Osteoblast (primary cell): ENCODE results near the gene ASB11. TPM values are rescaled to one million over a fixed set of nuclear protein-coding genes. Genes with fewer than 3 reads are reported as not detected.

Experiments used
- DNase-seq: peaks from one replicate; pipeline ENCODE4 v3.0.0; 2011; ENCODE audit warnings: low spot score, mixed read lengths; ENCODE audit not compliant: insufficient read length; ENCODE audit errors: missing footprints
- H2AFZ ChIP-seq: 2 replicates; pipeline ENCODE4 v1.6.0; 2011; ENCODE audit warnings: mild to moderate bottlenecking, low read length
- H3K27ac ChIP-seq: 2 replicates; pipeline ENCODE4 v1.5.1; 2011; ENCODE audit warnings: mild to moderate bottlenecking, low read depth, low read length, moderate library complexity
- H3K27me3 ChIP-seq: 2 replicates; pipeline ENCODE4 v1.6.0; 2012; ENCODE audit warnings: mild to moderate bottlenecking, control low read depth, inconsistent platforms, low read length, moderate library complexity; ENCODE audit not compliant: insufficient read depth
- H3K36me3 ChIP-seq: 2 replicates; pipeline ENCODE4 v1.5.1; 2011; ENCODE audit warnings: mild to moderate bottlenecking, low read length, control low read depth, moderate library complexity; ENCODE audit not compliant: insufficient read depth
- H3K4me1 ChIP-seq: 2 replicates; pipeline ENCODE4 v1.5.1; 2011; ENCODE audit warnings: mild to moderate bottlenecking, low read length, control low read depth, moderate library complexity; ENCODE audit not compliant: insufficient read depth
- H3K4me2 ChIP-seq: 2 replicates; pipeline ENCODE4 v1.6.0; 2011; ENCODE audit warnings: mild to moderate bottlenecking, low read length; ENCODE audit not compliant: insufficient read depth
- H3K4me3 ChIP-seq: fragments of 200-600 bp; sonication (generic); 3 replicates; pipeline ENCODE4 v1.5.1; 2012; ENCODE audit warnings: mild to moderate bottlenecking, low read length, inconsistent platforms; ENCODE audit not compliant: insufficient read depth
- H3K79me2 ChIP-seq: 2 replicates; pipeline ENCODE4 v1.6.0; 2012; ENCODE audit warnings: mild to moderate bottlenecking, low read length, control low read depth, inconsistent platforms; ENCODE audit not compliant: insufficient read depth
- H3K9me3 ChIP-seq: 2 replicates; pipeline ENCODE4 v1.5.1; 2011; ENCODE audit warnings: low read depth, low read length, control low read depth
- H4K20me1 ChIP-seq: 2 replicates; pipeline ENCODE4 v1.6.0; 2012; ENCODE audit warnings: mild to moderate bottlenecking, low read length, control low read depth; ENCODE audit not compliant: insufficient read depth
- CTCF ChIP-seq: IDR thresholded peaks from 2 replicates; pipeline ENCODE4 v1.5.1; 2011; ENCODE audit warnings: mild to moderate bottlenecking, low read depth, low read length, moderate library complexity; ENCODE audit errors: extremely low read depth
- total RNA-seq: library from RNA; depleted of rRNA; stranded (reverse); fragments of >200 nt; gene quantifications from 2 replicates; pipeline ENCODE4 v1.2.3, GENCODE V29; 2012

The ASB11 gene
- total RNA-seq, 1 donor, result not detected

GRCh38 chrX:15322072-15322471, 6.6 kb upstream of the ASB11 start:
- Histone ChIP-seq H3K27ac (no peak overlapping the region), H3K4me2 (no peak overlapping the region), H3K9me3 (no peaks in the 10 kb centered on the region), H3K4me3 (no peak overlapping the region), H4K20me1 (no peaks in the 10 kb centered on the region), H3K27me3 (no peaks in the 10 kb centered on the region), H3K4me1 (no peaks in the 10 kb centered on the region), H2AFZ (no peak overlapping the region), H3K36me3 (no peaks in the 10 kb centered on the region), H3K79me2 (no peaks in the 10 kb centered on the region)
- DNase-seq, result no peak
- no peak for TF ChIP-seq CTCF

GRCh38 chrX:15321447-15321846, 6.0 kb upstream of the ASB11 start:
- no peak overlapping the region for H2AFZ ChIP-seq
- no peaks in the 10 kb centered on the region for H3K4me1 ChIP-seq
- H3K9me3 ChIP-seq, result no peaks in the 10 kb centered on the region
- H3K36me3 ChIP-seq, result no peaks in the 10 kb centered on the region
- H3K79me2 ChIP-seq, result no peaks in the 10 kb centered on the region
- no peak overlapping the region for H3K27ac ChIP-seq
- no peak overlapping the region for H3K4me2 ChIP-seq
- no peak for TF ChIP-seq CTCF
- no peaks in the 10 kb centered on the region for H4K20me1 ChIP-seq
- DNase-seq, result no peak
- H3K4me3 ChIP-seq, result no peak overlapping the region
- no peaks in the 10 kb centered on the region for H3K27me3 ChIP-seq

GRCh38 chrX:15320297-15320696, 4.9 kb upstream of the ASB11 start:
- no peaks in the 10 kb centered on the region for H3K36me3 ChIP-seq
- TF ChIP-seq CTCF, result no peak
- H3K79me2 ChIP-seq, result no peaks in the 10 kb centered on the region

GRCh38 chrX:15319075-15319474, 3.6 kb upstream of the ASB11 start:
- H3K27me3 ChIP-seq, result no peaks in the 10 kb centered on the region
- DNase-seq, result peak; percentile 47
- no peaks in the 10 kb centered on the region for H4K20me1 ChIP-seq

More at GRCh38 chrX:15320297-15320696, 4.9 kb upstream of the ASB11 start:
- no peak overlapping the region for H3K27ac ChIP-seq
- no peaks in the 10 kb centered on the region for H3K9me3 ChIP-seq
- no peak overlapping the region for H3K4me2 ChIP-seq
- H4K20me1 ChIP-seq, result no peaks in the 10 kb centered on the region
- no peak overlapping the region for H2AFZ ChIP-seq
- H3K27me3 ChIP-seq, result no peaks in the 10 kb centered on the region
- no peak overlapping the region for H3K4me3 ChIP-seq
- H3K4me1 ChIP-seq, result no peaks in the 10 kb centered on the region
- no peak for DNase-seq

More at GRCh38 chrX:15319075-15319474, 3.6 kb upstream of the ASB11 start:
- Histone ChIP-seq H3K36me3 (no peaks in the 10 kb centered on the region), H3K4me3 (no peak overlapping the region), H2AFZ (no peak overlapping the region), H3K4me1 (no peaks in the 10 kb centered on the region), H3K27ac (no peak overlapping the region), H3K9me3 (no peaks in the 10 kb centered on the region), H3K4me2 (no peak overlapping the region), H3K79me2 (no peaks in the 10 kb centered on the region)
- TF ChIP-seq CTCF, result no peak
